AG10803 (cell line): ENCODE results near the gene FANK1.

Experiments used
- DNase-seq: peaks from one replicate; pipeline ENCODE4 v3.0.0; 2010; ENCODE audit warnings: low read depth
- H3K4me3 ChIP-seq: 2 replicates; pipeline ENCODE4 v1.5.1; 2011; ENCODE audit warnings: mild to moderate bottlenecking, low read length, control low read depth
- TF ChIP-seq, protein P1 (sequence below): conservative IDR thresholded peaks from 2 replicates; pipeline ENCODE4 v1.5.1; 2011; ENCODE audit warnings: mild to moderate bottlenecking, low read length, control low read depth, inconsistent platforms

Gene FANK1

DNA sequence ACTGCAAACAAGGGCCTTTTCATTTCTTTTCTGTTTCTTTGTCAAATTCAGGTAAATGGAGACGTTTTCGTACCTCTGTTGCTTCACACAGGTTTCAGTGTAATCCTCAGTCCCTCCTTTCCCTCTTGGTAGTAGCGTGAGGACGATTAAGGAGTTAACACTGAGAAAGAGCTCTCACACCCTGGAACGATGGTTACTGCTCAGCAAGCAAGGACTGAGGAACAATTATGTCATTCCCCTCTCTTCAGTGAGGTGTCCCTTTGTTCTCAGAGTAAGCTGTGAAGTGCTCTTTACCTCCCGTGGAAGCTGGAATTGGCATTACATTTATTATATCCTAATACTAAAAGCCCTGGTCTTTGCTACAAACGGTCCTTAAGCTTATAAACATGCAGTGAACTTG lies 95.9 kb downstream of the FANK1 start:
- TF ChIP-seq, protein P1, sequence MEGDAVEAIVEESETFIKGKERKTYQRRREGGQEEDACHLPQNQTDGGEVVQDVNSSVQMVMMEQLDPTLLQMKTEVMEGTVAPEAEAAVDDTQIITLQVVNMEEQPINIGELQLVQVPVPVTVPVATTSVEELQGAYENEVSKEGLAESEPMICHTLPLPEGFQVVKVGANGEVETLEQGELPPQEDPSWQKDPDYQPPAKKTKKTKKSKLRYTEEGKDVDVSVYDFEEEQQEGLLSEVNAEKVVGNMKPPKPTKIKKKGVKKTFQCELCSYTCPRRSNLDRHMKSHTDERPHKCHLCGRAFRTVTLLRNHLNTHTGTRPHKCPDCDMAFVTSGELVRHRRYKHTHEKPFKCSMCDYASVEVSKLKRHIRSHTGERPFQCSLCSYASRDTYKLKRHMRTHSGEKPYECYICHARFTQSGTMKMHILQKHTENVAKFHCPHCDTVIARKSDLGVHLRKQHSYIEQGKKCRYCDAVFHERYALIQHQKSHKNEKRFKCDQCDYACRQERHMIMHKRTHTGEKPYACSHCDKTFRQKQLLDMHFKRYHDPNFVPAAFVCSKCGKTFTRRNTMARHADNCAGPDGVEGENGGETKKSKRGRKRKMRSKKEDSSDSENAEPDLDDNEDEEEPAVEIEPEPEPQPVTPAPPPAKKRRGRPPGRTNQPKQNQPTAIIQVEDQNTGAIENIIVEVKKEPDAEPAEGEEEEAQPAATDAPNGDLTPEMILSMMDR, result no peak
- H3K4me3 ChIP-seq, result no peak overlapping the region
- DNase-seq, result no peak

DNA sequence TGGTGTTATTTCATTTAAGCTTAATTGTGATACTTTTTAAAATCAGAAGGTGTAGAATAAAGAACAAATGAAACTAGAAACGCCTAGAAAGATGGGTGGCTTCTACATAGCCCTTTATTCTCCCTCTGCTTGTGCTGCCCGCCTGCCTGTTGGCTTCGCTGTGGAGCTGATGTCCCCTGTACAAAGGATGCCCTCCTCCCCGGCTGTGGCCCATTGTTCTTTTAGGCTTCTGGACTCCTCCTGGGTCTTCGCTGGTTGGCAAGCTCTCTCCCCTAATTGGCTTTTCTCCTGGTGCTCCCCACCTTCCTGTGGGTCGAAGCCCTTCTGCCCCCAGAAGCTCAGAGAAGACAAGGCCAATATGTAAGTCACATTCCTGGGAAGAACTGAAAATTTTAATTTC lies 98.2 kb downstream of the FANK1 start:
- no peak for DNase-seq
- TF ChIP-seq, protein P1, result no peak
- no peak overlapping the region for H3K4me3 ChIP-seq

DNA sequence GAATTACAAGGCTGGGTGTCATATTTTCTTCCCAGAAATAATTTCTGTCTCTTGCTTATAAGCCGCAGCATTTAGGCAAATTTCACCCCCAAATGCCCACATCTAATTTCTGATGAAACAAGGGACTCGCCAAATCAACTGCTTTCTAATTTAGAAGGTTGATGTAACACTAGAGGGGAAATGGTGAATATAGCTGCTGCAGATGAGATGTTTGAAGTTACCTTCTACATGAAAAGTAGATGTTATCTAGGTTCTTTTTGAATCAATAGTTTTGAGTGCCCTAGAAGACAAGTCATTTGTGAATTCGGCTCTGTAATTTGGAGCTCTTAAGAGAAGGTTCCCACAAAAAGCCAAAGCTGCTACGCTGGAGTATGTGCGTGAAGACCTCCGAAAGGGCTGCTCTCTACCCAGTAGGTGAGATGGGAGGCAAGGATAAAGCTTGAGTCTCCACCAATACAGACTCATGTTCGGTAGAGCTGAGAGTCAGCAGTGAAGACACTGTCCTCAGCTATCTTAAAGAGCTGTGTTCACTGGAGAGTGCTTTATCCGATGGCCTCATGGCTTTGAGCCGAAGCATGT lies 99.5 kb downstream of the FANK1 start:
- no peak overlapping the region for H3K4me3 ChIP-seq
- TF ChIP-seq, protein P1, result no peak

DNA sequence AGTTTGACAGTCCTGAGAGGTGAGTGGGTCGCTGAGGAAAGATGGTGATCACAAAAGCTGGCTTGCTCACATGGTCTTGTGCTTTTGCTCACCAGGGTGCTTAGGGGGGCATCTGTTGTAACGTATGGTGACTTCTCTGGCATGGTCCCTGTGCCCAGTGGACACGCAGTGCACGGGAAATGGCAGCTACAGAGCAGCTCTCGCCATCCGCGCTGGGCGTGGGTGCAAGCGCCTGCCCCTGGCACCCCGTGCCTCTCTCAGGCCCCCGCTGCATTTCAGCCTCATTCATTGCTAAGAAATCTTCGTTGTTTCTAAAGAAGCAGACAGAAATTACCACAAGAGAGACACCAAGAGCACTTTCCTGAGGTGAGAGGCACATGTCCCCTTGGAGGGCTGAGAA lies 101.2 kb downstream of the FANK1 start:
- TF ChIP-seq, protein P1, result no peak
- DNase-seq, result no peak
- no peak overlapping the region for H3K4me3 ChIP-seq

More for the DNA sequence above, 99.5 kb downstream of the FANK1 start:
- DNase-seq, result no peak

DNA sequence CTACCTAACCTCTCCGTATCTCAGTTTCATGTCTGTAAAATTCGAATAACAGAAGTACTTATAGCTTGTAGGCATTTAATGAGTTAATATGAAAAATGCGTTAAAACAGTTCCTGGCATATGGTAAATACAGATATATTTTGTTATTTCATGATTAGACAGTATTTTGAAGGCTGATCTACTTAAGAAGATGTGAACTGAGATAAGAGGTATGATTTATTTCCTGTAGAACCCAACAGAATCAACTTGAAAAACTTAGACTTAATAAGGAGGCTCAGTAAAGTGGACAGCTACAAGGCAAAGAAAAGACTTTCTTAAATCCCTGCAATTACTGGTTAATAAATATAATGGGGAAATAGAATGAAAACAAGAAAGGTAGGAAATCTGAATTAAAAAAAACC lies 103.3 kb downstream of the FANK1 start:
- no peak for DNase-seq
- no peak overlapping the region for H3K4me3 ChIP-seq
- TF ChIP-seq, protein P1, result no peak

DNA sequence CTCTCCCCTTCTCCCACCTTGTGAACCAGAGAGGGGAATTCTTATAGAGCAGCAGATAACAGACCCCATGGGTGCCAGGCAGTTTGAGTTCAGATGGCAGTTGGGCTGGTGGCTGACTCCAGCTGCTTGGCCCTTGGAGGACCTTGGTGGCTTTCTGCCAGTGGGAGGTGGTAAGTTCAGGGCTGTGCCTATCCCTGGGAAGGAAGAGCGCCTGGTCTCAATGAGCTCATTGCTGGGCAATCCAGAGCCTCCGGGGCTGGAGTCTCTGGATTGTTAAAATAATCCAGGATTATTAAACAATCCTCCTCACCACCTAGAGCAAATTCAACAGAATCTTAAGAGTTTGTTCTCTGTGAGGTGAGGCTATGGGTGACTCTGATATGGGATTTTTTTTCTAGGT lies 105.2 kb downstream of the FANK1 start:
- no peak overlapping the region for H3K4me3 ChIP-seq
- DNase-seq, result peak; percentile 45
- TF ChIP-seq, protein P1, result no peak

DNA sequence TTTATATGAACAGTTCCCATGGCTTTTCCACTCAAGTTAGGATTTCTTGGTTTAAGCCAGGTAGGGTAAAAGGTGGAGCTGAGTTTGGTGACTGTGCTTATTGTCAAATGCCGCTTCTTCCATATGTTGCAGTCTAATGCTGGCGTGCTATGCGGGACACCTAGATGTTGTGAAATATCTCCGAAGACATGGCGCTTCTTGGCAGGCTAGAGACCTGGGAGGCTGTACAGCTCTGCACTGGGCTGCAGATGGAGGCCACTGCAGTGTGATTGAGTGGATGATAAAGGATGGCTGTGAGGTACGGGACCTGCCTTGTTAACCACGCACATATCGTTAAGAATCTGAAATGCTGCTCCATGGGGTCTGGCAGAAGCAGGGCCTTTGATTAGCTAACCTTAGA lies 108.4 kb downstream of the FANK1 start:
- TF ChIP-seq, protein P1, result no peak
- no peak for DNase-seq
- no peak overlapping the region for H3K4me3 ChIP-seq
